ENCODE results near the gene DRD4.

GRCh38 chr11:645536-645935 is 8.5 kb downstream of the DRD4 start:
- no peak for TF ChIP-seq RUNX1 (IDR thresholded peaks at IDR 0.05; ENCODE audit: low read depth)
- TF ChIP-seq EZH2 (IDR thresholded peaks at IDR 0.05; ENCODE audit: borderline replicate concordance, low read depth, low read length), result no peak
- TF ChIP-seq YY1 (IDR thresholded peaks at IDR 0.05; ENCODE audit: borderline replicate concordance in 1 of 3, control insufficient read depth in 1 of 3, extremely low read depth in 1 of 3, insufficient read depth in 3 of 3, insufficient read length in 1 of 3, insufficient replicate concordance in 2 of 3, low read depth in 1 of 3, low read length in 2 of 3), result no peak
- TF ChIP-seq EWSR1 (IDR thresholded peaks at IDR 0.05; ENCODE audit: borderline replicate concordance, low read depth, partially characterized antibody), result no peak
- TF ChIP-seq CTCF (IDR thresholded peaks at IDR 0.05 in 2 of 3, conservative IDR thresholded peaks at IDR 0.05 in 1 of 3; ENCODE audit: insufficient read depth in 2 of 3, low read depth in 1 of 3, low read length in 3 of 3), result no peak
